ENCODE data around the gene HHAT.

The HHAT gene

DNA sequence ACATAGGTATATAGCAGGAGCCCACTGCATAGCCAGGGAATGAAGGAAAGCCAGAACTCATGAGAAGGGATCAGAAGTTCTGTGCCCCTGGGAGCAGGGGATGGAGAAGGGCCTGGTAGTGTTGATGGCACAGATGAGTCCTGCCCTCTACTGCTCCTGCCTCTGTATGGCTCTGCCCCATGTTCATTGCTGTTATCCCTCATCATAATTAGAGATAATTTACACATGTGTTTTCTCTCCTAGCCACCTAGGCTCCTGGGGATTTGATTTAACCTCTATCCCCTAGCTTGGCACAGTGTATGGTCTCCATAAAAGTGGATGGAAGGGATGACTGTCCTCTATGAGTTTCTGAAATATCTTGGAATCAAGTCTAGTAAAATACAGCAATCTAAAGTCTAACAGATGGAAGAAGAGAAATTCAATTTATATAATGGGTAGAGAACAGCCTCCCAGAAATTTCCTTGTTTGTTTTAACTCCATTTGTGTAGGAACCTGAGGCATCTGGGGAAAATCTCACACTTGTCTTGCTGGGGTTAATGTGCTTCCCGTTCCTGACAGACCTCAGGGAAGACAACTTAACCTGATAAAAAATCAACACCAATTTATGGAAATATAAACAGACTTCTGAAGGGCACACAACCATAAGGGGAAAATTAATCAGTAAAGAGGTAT, 393.8 kb downstream of the HHAT start:
- no peaks in the 10 kb centered on the region for H3K4me1 Mint-ChIP-seq (ENCODE audit: low read depth)
- no peaks in the 10 kb centered on the region for H3K36me3 Mint-ChIP-seq (ENCODE audit: low read depth)
- H3K27me3 Mint-ChIP-seq (ENCODE audit: low read depth), result peaks cover 3% of the 10 kb centered on the region
- no peak overlapping the region for H3K4me3 Mint-ChIP-seq
- H3K9me3 Mint-ChIP-seq, result no peaks in the 10 kb centered on the region
- no peak overlapping the region for H3K27ac Mint-ChIP-seq

DNA sequence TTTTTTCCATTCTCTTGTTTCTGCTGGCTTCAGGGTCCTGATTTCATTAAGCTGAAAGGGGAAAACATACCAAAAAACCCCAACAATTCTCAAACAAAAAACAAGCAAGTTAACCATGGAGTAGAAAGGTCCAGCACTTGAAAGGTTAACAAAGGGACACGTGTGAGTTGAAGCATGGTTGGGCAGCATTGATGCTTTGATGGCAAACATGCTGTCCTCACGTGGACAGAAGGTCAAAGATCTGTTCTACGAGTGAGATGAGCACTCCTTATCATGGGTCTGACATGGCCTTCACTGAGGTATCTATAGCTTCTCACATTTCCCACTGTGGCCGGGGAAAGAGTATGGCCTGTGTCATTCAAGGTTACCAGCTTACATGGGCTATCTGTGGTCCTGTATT, 394.9 kb downstream of the HHAT start:
- no peaks in the 10 kb centered on the region for H3K4me1 Mint-ChIP-seq (ENCODE audit: low read depth)
- peaks cover 3% of the 10 kb centered on the region for H3K27me3 Mint-ChIP-seq (ENCODE audit: low read depth)
- H3K27ac Mint-ChIP-seq, result no peak overlapping the region
- no peaks in the 10 kb centered on the region for H3K9me3 Mint-ChIP-seq
- H3K4me3 Mint-ChIP-seq, result no peak overlapping the region
- no peaks in the 10 kb centered on the region for H3K36me3 Mint-ChIP-seq (ENCODE audit: low read depth)

DNA sequence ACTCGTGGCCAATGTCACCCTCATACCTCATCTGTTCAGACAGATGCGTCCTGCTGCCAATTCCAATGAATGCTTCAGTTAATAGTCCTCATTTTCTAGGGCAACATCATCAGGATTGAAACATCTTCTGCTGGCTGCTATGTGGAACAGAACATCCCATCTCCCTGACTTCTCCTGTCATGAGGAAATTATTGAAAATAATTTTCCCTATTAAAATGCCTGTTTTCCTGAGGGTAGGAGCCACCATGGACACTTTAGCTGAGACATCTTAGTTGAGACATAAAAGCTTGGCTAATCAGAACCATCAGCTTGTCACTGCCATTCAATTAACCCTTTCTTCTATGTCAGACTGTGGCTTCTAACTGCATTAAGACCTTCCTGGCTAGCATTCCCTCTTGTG, 396.1 kb downstream of the HHAT start:
- H3K4me3 Mint-ChIP-seq, result no peak overlapping the region
- no peak overlapping the region for H3K27ac Mint-ChIP-seq
- H3K4me1 Mint-ChIP-seq (ENCODE audit: low read depth), result no peaks in the 10 kb centered on the region
- no peaks in the 10 kb centered on the region for H3K9me3 Mint-ChIP-seq
- peaks cover 3% of the 10 kb centered on the region for H3K27me3 Mint-ChIP-seq (ENCODE audit: low read depth)
- H3K36me3 Mint-ChIP-seq (ENCODE audit: low read depth), result no peaks in the 10 kb centered on the region
